ENCODE results near the gene PGPEP1.

Gene PGPEP1

DNA sequence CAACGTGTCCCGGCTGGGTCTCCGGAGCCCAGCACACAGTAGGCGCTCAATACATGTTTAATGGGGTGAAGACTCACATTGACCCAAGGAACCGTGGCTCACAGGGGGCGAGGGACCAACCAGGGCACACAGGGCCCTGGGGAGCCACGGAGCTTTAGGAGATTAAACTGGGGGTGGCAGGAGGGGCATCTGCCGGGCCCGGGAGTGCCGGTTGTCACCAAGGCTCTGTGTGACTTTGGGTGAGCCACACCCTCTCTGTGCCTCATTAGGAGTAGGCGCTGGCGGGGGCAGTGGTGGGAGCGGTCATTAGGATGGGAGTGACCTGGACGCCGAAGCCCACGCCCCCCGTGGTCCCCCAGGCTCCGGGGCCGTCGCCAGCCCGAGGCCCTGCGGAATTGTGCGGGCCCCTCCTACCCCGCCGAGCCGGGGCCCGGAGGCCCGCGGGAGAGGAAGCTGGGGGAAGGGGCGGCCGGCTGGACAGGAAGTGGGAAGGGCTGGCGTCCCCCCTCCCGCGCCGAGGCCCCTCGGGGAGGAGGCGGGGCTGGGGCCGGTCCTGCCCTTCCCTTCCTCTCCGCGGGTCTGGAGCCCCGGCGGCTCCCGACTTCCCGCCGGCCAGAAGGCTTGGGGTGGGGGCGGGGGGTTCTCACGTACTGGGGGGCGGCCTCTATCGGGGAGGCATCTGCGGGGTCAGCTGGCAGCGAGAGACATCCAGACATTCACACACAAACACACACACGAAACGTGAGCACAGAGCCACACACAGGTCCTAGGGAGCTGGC is 77.0 kb downstream of the PGPEP1 start:
- DNase-seq (ENCODE audit: low read depth in 3 of 3, low spot score in 1 of 3) = no peak

DNA sequence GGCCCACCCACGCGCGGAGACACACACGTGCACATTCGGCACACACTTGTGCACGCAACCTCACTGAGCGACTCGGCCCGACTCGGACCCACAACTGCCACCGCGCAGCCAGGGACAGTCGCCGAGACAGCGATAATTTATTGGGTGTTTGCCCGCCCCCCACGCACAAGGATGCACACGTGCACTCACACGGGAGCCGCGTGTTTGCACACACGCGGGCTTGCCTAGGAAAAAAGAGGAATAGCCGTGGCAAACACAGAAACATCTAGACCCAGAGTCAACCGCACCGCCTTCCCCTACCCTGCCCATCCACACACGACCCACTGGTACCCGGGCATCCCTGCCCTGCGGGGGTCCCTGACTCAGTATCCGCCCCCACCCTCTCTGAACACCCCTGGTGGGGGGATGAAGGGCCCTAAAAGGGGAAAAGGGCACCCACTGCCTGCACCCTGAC is 77.7 kb downstream of the PGPEP1 start:
- DNase-seq (ENCODE audit: low read depth in 3 of 3, low spot score in 1 of 3) = no peak

DNA sequence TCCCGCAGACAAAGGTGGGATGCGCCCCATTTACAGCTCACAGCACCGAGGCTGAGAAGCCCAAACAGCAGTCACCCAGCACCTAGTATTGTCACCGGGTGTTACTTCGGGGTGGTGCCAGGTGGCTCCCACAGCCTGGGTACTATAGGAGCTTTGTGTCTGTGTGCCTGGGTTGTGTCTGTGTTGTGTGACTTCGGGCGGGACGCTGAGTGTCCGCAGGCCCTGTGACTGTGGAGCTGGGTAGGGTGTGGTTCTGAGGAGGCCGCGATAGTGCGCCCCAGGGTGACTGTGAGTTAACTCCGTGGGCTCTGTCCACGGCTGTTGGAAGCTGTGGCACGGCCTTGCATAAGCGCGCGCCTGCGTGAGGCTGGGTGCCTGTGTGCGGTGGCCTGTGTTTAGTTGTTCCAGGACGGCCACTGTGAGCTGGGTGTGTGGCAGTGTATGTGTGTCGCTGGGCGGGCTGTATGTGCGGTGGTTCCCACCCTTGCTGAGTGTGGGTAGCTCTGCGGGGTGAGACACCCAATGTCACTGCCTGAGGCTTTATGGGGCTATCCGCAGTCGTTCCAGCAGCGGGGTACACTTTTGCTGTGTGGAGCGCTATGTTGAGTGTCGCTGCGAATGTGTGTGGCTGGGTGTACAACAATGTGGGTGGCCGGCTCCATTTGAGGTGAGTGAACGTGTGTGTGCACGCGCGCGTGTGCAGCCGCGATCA is 78.2 kb downstream of the PGPEP1 start:
- no peak for DNase-seq (ENCODE audit: low read depth in 3 of 3, low spot score in 1 of 3)

DNA sequence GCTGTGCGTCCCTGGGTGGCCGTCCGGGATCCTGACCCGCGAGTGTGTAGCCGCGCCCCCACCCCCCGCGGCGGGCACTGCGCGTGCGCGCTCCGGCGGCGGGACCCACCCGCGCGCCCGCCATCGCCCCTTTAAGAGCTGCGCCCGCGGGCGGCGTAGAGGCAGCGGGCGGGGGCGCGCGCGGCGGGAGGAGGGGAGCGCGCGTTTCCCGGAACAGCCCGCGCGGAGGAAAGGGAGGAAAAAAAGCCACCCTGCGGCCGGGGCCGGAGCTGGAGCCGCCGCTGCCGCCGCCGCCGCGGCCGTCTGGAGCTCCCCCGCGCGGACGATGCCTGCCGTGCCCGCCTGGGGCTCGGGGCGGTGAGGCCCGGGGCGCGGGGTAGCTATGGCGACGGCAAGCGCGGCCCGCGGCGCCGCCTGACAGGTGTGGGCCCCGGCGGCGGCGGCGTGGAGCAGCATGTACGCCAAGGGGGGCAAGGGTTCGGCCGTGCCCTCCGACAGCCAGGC is 78.8 kb downstream of the PGPEP1 start, which contains the start of gene SSBP4:
TSS of gene SSBP4 (plus strand) at position 204 of the 504 bp plus-strand sequence. CDS start at position 455, 251 bp downstream.
- DNase-seq (ENCODE audit: low read depth in 3 of 3, low spot score in 1 of 3) = peak in 2 of 3 donors; percentile 38 to 55
